Fibroblast of peridontal ligament (primary cell): ENCODE results near the gene MICAL2.
A peak's percentile ranks its signal among the peaks of the same experiment; 100 is the strongest.

Experiments
- DNase-seq: peaks from one replicate; pipeline ENCODE4 v3.0.0-alpha.2; 2010; ENCODE audit errors: extremely low read depth

Gene MICAL2

GRCh38 chr11:12246147-12246546 lies 135.8 kb downstream of the MICAL2 start:
- DNase-seq, result no peak

GRCh38 chr11:12246989-12247388 lies 136.6 kb downstream of the MICAL2 start:
- DNase-seq, result no peak

- no peak for DNase-seq
These were observed 137.3 kb downstream of the MICAL2 start for GRCh38 chr11:12247543-12248254.

GRCh38 chr11:12248330-12248729 lies 137.9 kb downstream of the MICAL2 start:
- DNase-seq, result peak; percentile 14

GRCh38 chr11:12249590-12250260 lies 139.3 kb downstream of the MICAL2 start:
- no peak for DNase-seq

- DNase-seq, result no peak
These were observed 141.5 kb downstream of the MICAL2 start for GRCh38 chr11:12251666-12252560.

GRCh38 chr11:12253843-12254281 lies 143.5 kb downstream of the MICAL2 start:
- no peak for DNase-seq

- DNase-seq, result peak; percentile 10
These were observed 148.1 kb downstream of the MICAL2 start for GRCh38 chr11:12258451-12258850.

GRCh38 chr11:12259956-12260355 lies 149.6 kb downstream of the MICAL2 start:
- DNase-seq, result no peak

- DNase-seq, result no peak
These were observed 150.5 kb downstream of the MICAL2 start for GRCh38 chr11:12260731-12261521.

GRCh38 chr11:12261551-12261950 lies 151.2 kb downstream of the MICAL2 start:
- no peak for DNase-seq

GRCh38 chr11:12263141-12263693 lies 152.8 kb downstream of the MICAL2 start:
- DNase-seq, result no peak

- no peak for DNase-seq
These were observed 154.0 kb downstream of the MICAL2 start for GRCh38 chr11:12264361-12264760.

GRCh38 chr11:12266132-12266531 lies 155.7 kb downstream of the MICAL2 start:
- DNase-seq, result no peak

- no peak for DNase-seq
These were observed 156.6 kb downstream of the MICAL2 start for GRCh38 chr11:12266943-12267342.

GRCh38 chr11:12267921-12268320 lies 157.5 kb downstream of the MICAL2 start:
- no peak for DNase-seq

GRCh38 chr11:12269104-12269441 lies 158.7 kb downstream of the MICAL2 start:
- peak; percentile 56 for DNase-seq

- no peak for DNase-seq
These were observed 159.2 kb downstream of the MICAL2 start for GRCh38 chr11:12269446-12270214.

- DNase-seq, result no peak
These were observed 159.9 kb downstream of the MICAL2 start for GRCh38 chr11:12270215-12270797.

GRCh38 chr11:12270817-12271216 lies 160.4 kb downstream of the MICAL2 start:
- no peak for DNase-seq
